GM19452 (cell line): ENCODE data around the gene ST8SIA4.

Experiments
- ATAC-seq: cut with Tn5 transposase; IDR thresholded peaks from one replicate; pipeline ENCODE4 v1.9.1; 2021; ENCODE audit not compliant: unreplicated experiment

The ST8SIA4 gene, protein sequence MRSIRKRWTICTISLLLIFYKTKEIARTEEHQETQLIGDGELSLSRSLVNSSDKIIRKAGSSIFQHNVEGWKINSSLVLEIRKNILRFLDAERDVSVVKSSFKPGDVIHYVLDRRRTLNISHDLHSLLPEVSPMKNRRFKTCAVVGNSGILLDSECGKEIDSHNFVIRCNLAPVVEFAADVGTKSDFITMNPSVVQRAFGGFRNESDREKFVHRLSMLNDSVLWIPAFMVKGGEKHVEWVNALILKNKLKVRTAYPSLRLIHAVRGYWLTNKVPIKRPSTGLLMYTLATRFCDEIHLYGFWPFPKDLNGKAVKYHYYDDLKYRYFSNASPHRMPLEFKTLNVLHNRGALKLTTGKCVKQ

DNA sequence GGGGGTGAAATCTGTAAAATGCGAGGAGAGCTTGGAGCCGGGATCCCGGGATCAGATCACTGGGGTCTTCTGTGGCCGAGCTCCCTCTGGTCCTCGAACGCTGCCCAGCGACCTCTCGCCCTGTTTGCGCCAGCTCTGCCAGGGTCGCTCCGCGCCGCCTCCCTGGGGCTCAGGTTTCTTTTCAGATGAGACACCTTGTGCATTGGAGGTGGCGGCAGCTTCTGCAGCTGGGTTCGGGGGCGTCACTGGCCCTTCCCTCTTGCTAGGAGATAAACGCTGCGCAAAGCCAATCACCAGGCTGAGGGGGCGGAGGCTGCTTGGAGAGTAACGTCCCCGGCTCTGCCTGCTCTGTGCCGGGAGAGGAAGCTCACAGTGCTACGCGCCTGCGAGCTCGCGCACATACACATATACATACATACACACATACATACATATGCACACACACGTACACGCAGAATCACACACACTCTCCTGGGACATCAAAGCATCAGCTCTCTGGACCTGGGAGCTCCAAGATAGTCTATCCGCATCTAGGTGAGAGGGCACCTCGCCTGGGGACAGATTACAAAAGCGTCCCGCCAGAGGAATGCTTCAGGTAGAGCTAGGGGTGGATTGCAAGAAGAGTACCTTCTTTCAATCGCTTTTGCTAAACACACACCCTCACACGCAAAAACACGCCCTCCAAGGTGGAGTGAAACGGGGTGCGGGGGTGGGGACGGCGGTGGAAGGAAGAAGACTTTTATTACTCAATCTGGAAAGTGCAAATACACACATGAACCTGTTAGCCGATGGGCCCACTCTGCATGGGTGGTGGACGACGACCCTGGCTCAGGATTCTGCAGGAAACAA lies at the start of gene ST8SIA4:
Gene ST8SIA4 (minus strand): TSS at position 244 of the 849 bp plus-strand sequence. CDS start 327 bp downstream, outside the sequence.
- ATAC-seq, result peak; percentile 62

DNA sequence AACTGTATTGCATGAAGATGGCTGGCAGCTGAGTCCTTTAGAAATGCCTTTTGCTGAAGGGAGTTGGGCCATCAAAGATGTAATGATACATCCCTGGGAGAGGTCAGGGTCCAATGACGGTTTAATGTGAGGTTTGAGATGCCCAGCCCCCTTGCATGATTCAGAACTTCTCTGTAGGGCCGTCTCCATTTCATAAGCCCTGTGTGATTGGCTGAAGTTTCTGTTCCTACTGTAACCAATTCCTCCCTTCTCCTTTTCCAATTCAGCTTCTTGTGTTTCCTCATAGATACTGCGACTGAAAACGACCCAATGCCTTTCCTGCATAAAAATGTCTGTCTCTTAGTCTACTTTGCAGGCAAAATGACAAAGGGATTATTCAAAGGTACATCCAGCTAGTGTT lies 47.9 kb upstream of the ST8SIA4 start:
- ATAC-seq, result no peak

DNA sequence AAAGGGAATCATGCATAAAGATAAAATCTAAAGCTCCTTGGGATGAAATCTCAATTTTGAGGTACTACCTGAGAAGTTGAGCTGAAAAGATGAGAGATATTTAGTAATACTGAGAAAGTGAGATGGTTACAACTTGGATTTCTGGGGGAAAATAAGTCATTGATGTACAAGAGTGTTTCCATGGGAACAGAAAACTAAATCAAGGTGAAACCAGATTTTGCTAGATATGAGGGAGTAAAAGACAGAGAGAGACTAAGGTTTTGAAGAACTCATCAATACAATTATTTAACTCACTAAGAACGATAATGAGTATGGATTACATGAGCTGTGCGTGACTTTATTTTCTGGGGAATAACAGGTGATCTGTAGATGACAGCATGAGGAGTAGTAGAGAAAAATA lies 10.2 kb upstream of the ST8SIA4 start:
- ATAC-seq, result no peak

DNA sequence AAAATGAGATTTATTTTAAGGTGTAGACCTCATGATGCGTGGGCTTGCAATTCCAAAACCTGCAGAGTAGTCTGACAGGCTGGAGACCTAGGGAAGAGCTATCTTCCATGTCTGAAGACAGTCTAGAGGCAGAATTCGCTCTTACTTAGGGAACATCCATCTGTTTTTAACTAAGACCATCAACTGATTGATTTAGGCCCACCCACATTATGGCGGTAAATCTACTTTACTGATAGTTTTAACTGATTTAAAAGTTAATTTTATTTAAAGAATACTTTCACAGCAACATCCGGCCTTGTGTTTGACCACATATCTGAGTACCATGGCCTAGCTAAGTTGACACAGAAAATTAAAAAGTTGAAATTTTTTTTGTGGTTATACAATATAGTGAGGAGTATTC lies 6.0 kb upstream of the ST8SIA4 start:
- ATAC-seq, result no peak

DNA sequence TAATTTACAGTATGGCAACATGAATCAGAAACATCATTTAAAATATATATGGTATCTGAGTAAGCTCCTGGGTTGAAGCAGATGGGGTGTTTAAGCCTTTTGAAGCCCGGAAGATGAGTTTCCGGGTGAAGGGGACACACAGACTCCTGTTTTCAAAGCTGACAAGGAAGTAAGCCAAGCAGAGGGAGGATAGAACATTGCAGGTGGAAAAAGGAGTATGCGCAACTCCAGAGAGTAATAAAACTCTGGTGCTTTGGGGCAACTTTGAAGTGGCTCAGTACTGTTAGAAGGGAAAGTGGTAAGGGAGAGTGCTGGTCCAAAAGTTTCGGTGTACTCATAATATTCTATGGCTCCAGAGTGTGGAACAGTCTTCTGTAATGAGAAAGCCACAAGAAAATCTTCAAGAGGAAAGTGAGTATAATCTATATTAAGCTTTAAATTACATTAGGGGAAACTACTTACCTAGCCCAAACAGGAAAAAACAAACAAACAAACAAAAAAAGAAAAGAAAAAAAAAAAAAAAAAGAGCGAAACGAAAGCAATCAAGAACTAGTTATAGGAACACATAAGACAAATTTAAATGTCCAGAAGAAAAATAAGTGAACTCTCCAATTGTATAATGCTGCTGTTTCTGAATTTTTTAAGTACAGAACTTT lies 2.3 kb upstream of the ST8SIA4 start:
- ATAC-seq, result no peak

DNA sequence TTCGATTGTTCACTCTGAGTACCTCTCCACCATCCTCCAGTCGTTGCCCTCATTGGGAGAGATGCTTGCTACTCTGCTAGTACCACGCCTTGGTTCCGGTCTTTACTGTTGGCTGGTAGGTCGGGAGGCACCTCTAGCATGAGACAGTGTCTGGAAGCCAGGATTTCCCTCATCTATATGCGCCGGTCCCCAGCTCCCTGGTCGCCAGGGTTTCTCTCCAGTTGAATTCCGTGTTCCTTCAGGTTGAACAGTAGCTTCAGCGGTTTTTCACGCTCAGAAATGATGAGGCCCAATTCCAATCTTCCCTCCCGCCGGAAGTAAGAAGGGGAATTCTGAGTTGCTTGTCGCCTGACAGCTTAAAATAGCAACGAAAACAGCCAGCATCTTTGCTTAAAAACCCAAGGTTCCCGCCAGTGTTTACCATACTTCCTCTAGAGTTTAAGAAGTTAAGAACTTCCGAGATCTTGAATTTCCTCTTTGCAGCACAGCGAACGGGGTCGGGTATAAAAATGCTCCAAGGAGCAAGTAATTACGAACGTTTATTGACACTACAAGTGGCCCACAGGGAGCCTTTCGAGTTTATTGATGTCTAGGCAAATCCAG lies 1.3 kb upstream of the ST8SIA4 start:
- peak; percentile 26 for ATAC-seq

DNA sequence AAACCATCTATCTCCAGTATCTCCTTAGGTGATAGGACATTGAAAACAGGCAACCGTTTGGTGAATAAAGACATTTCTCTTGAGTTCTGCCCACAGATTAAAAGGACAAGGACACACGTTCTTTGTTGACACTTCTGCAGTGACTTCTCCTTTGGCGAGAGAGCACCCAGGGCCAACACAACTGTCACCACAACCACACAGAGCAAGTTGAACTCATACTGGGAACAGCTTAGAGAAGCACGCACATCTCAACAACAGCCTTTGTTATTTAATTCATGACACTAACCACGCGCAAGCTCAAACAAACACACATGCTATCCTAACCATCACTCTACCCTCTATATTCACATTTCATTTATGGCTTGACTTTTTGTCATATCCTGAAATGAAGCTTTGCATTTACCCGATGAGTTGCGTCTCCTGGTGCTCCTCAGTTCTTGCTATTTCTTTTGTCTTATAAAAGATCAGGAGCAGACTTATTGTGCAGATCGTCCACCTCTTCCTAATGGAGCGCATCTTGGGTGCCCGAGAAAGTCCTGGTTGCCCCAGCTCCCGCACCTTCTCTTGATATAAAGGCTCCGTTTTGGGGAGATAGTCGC lies 543 bp downstream of the ST8SIA4 start:
- ATAC-seq, result no peak

DNA sequence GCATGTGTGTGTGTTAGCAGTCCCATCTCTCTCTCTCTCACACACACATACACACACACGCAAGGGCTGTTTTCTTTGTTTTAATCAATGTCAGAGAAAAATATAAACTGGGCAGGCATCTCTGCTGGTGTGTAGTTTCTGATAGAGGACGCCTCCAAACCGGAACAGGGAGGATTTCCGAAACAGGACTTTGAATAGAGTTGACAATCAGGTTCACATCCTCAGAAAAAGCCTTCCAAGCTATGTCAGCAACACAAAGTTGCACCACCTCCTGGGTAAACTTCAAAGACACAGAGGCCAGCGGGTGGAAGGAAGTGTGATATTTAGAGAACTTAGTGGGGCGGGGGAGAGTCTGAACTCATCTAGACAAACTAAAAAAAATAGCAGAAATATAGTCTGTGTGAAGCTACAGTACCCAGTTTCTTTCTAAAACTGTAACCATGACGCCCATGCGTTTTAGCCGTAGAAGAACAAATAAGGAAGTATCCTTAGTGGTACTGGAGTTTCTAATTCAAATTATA lies 1.2 kb downstream of the ST8SIA4 start:
- no peak for ATAC-seq

DNA sequence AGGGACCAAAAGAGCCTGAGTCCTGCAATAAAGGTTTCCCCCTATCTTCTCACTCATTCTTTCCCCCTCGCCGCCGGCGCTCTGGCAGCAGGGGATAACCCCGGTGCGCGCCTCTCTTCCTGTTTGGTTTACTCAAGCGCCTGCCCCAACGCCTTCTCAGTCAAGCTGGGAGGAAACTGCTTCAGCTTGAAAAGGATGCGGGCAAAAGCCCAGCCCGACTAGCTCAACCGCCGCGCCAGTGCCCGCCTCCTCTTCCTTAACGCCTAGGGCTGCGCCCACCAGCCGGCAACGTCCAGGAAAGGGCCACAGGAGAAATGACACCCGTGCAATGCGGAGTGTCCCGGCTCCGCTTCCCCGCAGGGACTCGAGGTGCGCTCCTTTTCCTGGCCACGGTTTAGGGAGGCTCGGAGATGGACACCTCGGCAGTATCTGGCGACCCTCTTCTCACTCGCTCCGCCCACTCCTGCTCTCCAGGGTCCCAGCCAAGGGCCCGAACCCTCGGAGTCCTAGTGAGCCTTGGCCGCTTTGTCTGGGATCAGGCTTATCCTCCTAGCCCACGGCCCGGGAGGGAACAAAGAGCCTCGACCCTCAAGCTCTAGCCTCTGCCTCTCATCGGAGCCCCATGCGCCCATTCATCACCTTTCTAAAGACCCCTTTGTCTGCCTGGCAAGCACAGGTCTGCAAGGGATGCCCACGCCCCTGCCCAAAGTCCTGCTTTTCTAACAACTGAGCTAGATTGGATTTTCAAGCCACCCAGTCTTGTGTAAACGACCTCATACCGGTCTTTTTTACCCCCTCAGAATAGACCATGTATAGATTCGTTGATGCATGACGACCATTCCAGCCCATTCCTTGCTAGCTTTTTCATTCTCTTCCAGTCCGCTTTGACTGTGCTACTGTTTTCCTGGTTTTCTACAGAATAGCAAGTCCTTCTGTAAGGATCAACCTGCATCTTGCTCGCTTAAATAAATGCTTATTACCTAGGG lies 2.0 kb downstream of the ST8SIA4 start:
- ATAC-seq, result peak; percentile 38

DNA sequence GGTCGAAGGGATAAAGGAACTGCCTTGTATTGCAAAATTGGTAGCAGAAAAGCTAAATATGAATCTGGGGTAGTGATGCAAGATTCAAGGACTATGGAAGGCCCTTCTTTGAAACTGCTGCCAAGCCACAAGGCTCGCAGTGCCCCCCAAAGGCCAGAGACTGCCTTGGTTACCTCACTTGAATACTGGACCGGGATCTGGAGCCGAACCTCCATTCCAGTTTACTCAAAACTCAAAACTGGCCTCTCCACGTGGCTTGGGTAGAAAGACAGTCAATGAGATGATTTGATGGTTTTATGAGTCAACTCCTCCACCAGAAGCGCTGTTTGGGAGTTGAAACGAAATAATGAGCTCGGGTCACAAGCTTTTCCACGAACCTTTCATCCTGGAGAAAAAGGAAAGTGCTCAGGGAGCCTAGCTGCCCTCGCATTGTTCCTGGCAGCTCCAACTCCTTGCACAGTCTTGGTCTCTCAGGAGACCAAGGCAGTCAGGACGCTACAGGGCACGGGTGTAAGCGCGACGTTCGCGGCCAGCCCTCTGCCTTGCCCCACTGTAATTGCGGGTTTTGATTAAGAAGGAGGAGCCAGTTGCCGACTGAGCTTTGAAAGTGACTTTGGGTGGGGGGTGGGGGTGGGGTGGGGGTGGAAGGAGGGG lies 2.8 kb downstream of the ST8SIA4 start:
- peak; percentile 10 for ATAC-seq

DNA sequence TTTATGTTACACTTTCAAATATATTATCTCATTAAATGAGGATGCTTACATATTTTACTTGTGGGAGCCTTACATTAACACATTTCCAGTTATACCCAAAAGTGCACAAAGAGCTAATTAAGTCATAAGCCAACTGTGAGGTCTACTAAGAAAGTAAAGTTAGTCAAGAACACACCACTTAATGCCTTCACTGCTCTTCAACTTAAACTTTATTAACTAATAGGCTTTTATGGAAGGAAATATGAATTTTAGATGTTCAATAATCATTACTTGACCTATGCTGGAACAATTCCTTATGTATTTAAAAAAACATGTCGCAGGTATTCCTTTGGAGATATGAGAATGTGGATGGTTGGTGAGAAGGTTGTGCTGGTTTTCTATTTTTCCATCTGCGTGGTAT lies 3.4 kb downstream of the ST8SIA4 start:
- ATAC-seq, result no peak

DNA sequence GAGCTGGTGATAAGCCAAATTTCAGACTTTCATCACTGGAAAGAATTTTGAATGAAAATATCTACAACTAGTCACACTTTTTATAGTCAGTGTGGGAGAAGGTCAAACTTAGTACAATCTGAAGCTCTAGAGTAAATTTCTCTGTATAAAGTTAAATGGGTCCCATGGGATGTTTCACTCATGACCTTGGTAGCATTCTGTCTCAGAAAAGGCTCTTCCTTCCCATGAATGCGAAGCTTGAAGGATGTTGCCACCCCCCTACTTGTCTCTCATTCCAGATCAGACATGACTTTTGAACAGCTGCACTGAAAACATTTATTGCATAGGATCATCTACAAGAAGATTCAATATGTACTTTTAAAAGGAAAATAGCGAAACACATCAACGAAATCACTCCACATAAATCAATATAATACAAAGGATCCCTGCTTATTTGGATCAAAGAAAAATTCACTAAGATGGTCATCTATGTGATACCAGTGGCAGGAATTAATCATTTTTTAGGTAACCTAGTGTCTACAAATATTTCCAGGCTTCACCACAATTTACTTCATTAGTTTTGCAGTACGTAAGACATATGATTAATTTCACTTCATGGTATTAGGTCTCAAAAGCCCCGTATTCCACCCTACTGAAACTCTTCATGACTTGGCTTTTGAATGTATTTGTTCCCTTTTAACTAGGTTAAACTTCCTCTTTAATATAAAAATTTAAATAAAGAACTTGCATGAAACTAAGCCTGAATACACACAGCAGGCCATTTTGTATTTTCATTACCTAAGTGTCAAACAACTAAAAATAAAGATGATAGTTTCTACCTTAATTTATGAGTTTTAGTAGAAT lies 4.4 kb downstream of the ST8SIA4 start:
- ATAC-seq, result no peak

DNA sequence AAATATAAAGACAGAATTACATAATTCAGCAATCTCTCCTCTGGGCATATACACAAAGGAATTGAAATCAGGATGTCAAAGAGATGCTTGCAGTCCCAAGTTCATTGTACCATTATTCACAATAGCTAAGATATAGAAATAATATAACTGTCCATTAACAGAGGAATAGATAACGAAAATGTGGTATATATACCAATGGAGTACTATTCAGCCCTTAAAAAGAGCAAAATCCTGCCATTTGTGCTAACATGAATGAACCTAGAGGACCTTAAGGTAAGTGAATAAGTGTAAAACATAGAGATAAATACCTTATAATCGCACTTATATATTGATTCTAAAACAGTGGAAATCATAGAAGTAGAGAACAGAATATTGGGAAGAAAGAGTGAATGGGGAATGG lies 7.0 kb downstream of the ST8SIA4 start:
- no peak for ATAC-seq

DNA sequence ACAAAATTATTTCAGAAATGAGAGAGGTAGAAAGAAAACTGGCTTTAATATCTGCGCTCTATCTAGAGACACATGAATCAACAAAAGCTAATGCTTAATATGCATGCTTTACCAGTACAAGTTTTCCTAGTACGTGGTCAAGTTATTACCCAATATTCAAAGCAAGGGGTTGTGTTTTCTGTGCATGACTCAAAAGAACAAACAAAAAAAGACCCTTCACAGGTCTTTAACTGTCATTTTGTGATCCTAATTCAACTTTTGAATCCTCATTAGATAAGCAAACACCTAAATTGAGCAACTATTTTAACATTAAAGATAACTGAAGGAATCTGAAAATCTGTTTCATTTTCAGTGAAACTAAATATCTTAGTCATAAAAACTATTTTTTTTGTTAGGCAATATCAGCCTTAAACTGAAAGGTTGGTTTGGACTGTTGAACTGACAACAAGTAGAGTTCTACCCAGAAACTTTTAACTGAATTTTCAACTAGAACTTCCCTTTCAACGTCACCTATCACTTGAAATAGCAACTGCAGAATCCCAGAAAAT lies 12.5 kb downstream of the ST8SIA4 start:
- peak; percentile 65 for ATAC-seq

DNA sequence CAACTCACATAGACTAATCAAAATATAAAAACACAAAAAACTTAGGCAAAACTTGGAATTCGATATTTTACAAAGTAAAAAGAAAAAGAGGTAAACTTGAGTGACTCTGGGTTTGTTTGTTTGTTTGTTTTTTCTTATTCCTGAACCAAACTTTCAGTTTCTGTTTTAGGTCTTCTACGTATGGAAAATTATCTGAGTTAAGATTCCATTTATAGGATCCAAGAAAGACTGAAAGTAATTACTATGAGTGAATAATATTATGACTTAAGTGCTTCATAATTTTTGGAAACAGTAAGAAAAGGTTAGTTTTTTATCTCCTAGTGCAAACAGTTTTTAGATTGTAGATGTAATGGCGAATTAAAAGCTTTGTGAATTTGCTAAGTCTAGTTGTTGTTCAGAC lies 13.2 kb downstream of the ST8SIA4 start:
- no peak for ATAC-seq

DNA sequence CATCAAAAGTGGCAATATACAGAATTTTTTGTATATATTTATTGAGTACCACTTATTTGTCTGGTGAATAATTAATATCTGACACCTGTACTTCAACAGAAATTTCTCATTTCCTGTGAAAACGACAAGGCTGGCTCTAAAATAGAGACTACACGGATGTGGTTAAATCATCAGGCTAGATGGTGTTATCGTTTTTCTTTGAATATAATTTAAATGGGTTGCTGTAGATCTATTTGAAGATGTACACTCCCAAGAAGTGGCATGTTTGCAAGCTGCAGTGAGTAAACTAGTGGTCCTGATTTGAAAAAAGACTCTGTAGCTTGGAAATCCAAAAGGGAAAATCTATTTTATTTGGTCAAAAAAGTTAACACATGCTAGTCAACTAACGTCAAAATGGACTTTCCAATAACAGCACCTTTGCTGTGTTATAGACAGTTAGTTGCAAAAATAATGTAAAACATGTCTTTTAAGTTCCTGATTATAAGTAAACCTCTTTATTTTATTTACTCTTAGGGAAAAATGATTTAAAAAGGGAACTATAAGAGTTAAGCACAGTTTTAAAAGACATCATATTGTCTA lies 13.8 kb downstream of the ST8SIA4 start:
- peak; percentile 59 for ATAC-seq

DNA sequence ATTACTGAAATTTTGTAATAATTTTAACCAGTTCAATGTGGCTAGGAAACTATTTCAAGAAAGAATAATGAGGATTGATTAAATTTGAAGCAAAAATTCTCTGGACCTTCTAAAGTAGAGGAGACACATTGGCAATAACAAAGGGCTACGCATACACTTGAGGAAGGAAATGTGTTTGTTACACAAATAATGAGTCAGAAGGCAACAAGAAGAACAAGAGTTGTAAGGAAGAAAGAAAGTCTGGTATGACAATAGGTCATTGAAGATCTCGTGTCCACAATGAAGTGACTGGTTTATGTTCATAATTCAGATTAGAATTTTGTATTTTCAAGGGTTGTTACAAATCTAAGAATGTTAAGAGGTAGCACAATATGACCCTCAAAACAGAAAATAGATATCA lies 25.8 kb downstream of the ST8SIA4 start:
- ATAC-seq, result no peak
